A673 (cell line): Measurements from ENCODE around the gene KCTD18. TPM values are rescaled to one million over a fixed set of nuclear protein-coding genes. Genes with fewer than 3 reads are reported as not detected.

ENCODE experiments used
- BruUV-seq: library from RNA; stranded (reverse); fragments of 400-500 nt; replicated peaks from 2 replicates; lab custom pipeline; 2021; lab: Mats Ljungman, UMichigan
- CTCF ChIA-PET: fragments of 300-600 bp; sonication (Branson Sonifier 250); formaldehyde crosslinking; loops from one replicate; lab custom pipeline; 2022; ENCODE audit warnings: antibody characterized with exemption; lab: Charles Lee
- POLR2A ChIA-PET: fragments of 300-600 bp; sonication (Branson Sonifier 250); formaldehyde crosslinking; loops from one replicate; lab custom pipeline; 2022; ENCODE audit warnings: antibody characterized with exemption; ENCODE audit not compliant: low non-redundant PET; lab: Charles Lee
- DNase-seq: peaks from one replicate; pipeline ENCODE4 v3.0.0-alpha.2; 2015; ENCODE audit warnings: low spot score
- H3K27ac ChIP-seq: fragments of 200-600 bp; sonication (generic); 2 replicates; pipeline ENCODE4 v1.5.1; 2016; ENCODE audit warnings: mixed run types, low read depth, mild to moderate bottlenecking, mixed read lengths, antibody characterized with exemption, low read length; ENCODE audit not compliant: poor library complexity, severe bottlenecking
- H3K27me3 ChIP-seq: fragments of 200-600 bp; sonication (generic); replicated peaks from 2 replicates; pipeline ENCODE4 v1.6.1; 2017; ENCODE audit warnings: mixed run types, low read depth, mild to moderate bottlenecking, mixed read lengths, antibody characterized with exemption, low read length; ENCODE audit not compliant: insufficient read depth, poor library complexity
- H3K36me3 ChIP-seq: fragments of 200-600 bp; sonication (generic); 2 replicates; pipeline ENCODE4 v1.6.1; 2016; ENCODE audit warnings: mixed run types, mild to moderate bottlenecking, mixed read lengths, antibody characterized with exemption, low read length; ENCODE audit not compliant: insufficient read depth, poor library complexity, severe bottlenecking
- H3K4me1 ChIP-seq: fragments of 200-600 bp; sonication (generic); 2 replicates; pipeline ENCODE4 v1.6.1; 2017; ENCODE audit warnings: mixed run types, mild to moderate bottlenecking, mixed read lengths, antibody characterized with exemption, low read length; ENCODE audit not compliant: insufficient read depth, poor library complexity, severe bottlenecking
- H3K4me3 ChIP-seq: fragments of 200-600 bp; sonication (generic); 2 replicates; pipeline ENCODE4 v1.5.1; 2016; ENCODE audit warnings: low read depth, mixed run types, mild to moderate bottlenecking, mixed read lengths, low read length; ENCODE audit not compliant: poor library complexity, severe bottlenecking
- H3K9me3 ChIP-seq: fragments of 200-600 bp; sonication (generic); 2 replicates; pipeline ENCODE4 v1.6.1; 2016; ENCODE audit warnings: mixed run types, low read depth, mild to moderate bottlenecking, mixed read lengths, antibody characterized with exemption, low read length; ENCODE audit not compliant: poor library complexity, severe bottlenecking
- CTCF ChIP-seq: fragments of 300-800, 200-600 bp; sonication (generic); conservative IDR thresholded peaks from 2 replicates; pipeline ENCODE4 v1.5.1; 2017; ENCODE audit warnings: low read depth, mild to moderate bottlenecking, antibody characterized with exemption, low read length, moderate library complexity, mixed read lengths
- EZH2 ChIP-seq: fragments of 200-600 bp; sonication (generic); IDR thresholded peaks from 2 replicates; pipeline ENCODE4 v1.6.1; 2017; ENCODE audit warnings: borderline replicate concordance, low read depth, mild to moderate bottlenecking, mixed read lengths, antibody characterized with exemption, low read length; ENCODE audit not compliant: poor library complexity, severe bottlenecking
- intact Hi-C: fragments of 100-400 bp; cut with micrococcal nuclease; formaldehyde crosslinking; loops from one replicate; pipeline ENCODE4 v1.10.0; 2022; ENCODE audit not compliant: unreplicated experiment
- total RNA-seq: library from RNA; stranded (reverse); gene quantifications from 2 replicates; pipeline ENCODE4 v1.2.3, GENCODE V29; 2021

KCTD18 gene
- total RNA-seq, 1 experiment from 2014 or later, result 12.2 TPM

DNA sequence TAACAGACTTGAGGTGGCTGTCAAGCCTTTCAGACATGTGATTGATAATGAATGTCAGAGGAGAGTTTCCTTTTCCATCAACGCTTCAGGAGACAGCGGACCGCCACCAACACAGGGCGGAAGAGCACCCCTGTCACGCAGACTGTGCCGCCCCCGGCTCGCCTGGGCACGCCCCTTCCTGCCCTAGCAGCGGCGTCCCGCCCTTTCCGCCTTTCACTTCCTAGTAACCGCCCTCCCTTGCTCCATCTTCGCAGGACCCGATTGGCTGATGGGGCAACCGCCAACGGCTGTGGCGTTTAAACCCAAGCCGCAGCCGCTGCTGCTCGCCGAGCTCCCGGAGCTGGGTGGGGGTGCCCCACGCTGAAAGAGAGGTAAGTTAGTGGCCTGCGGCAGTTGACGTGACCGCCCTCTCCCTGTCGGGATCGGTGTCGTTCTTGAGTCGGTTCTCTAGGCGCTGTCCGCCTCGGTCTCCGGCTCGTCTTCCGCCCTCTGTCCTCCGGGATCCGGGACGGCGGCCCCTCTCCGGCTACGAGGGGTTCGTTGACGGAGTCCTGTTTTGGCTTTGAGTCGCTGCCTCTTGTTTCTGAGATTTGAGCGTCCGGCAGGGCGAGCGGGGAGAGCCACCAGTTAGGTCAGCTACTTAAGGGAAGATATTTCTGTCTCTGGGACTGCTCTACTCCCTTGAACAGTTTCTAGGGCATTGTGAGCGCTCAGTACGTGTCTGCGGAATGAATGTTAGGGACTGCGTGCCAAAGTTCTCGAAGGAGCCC lies 16.2 kb upstream of the KCTD18 start, which contains the start of gene SGO2:
Gene SGO2 (plus strand): TSS at position 326 of the 770 bp plus-strand sequence. CDS start 6,769 bp downstream, outside the sequence.
- peak; percentile 98 for DNase-seq
- Histone ChIP-seq H3K36me3 (no peaks in the 10 kb centered on the region), H3K27ac (peak within 1 kb of the TSS; percentile 73), H3K4me3 (peak within 1 kb of the TSS; percentile 64), H3K27me3 (peaks cover 29% of the 10 kb centered on the region), H3K4me1 (peaks cover 11% of the 10 kb centered on the region), H3K9me3 (no peaks in the 10 kb centered on the region)
- ChIA-PET POLR2A (no interaction called here), CTCF (no interaction called here)
- TF ChIP-seq EZH2 (no peak), CTCF (no peak)
- intact Hi-C loops, result no loop called here
- BruUV-seq, result no TSS peak

DNA sequence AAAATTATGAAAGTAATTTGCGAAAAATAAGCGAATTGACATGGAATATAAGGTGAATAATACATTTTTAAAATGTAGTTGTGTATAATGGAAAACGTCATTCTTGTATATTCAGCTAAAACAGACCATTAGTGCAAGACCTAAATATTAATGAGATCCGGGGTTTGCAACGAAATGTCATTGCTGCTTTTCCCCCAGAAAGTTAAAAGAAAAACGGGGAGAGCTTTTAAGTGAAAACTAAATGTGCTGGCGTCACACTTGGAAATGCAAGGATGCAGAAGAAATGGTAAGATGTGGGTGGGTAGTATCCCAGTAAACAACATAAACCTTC lies 15.6 kb upstream of the KCTD18 start:
- no TSS peak for BruUV-seq
- intact Hi-C loops, result no loop called here
- H3K4me3 ChIP-seq, result peak overlapping the region; percentile 64
- ChIA-PET CTCF (no interaction called here), POLR2A (no interaction called here)
- no peaks in the 10 kb centered on the region for H3K9me3 ChIP-seq
- peaks cover 11% of the 10 kb centered on the region for H3K4me1 ChIP-seq
- no peak overlapping the region for H3K27ac ChIP-seq
- TF ChIP-seq EZH2, result no peak
- H3K27me3 ChIP-seq, result peaks cover 31% of the 10 kb centered on the region
- no peaks in the 10 kb centered on the region for H3K36me3 ChIP-seq
- no peak for DNase-seq

GRCh38 chr2:200525066-200525465 lies 15.2 kb upstream of the KCTD18 start:
- intact Hi-C loops, result no loop called here
- Histone ChIP-seq H3K9me3 (no peaks in the 10 kb centered on the region), H3K4me3 (peak overlapping the region; percentile 64), H3K27ac (no peak overlapping the region), H3K36me3 (no peaks in the 10 kb centered on the region), H3K4me1 (peaks cover 11% of the 10 kb centered on the region), H3K27me3 (peaks cover 31% of the 10 kb centered on the region)
- BruUV-seq, result no TSS peak
- no peak for DNase-seq
- POLR2A ChIA-PET, result no interaction called here
- CTCF ChIA-PET, result no interaction called here
- TF ChIP-seq EZH2 (no peak), CTCF (no peak)

DNA sequence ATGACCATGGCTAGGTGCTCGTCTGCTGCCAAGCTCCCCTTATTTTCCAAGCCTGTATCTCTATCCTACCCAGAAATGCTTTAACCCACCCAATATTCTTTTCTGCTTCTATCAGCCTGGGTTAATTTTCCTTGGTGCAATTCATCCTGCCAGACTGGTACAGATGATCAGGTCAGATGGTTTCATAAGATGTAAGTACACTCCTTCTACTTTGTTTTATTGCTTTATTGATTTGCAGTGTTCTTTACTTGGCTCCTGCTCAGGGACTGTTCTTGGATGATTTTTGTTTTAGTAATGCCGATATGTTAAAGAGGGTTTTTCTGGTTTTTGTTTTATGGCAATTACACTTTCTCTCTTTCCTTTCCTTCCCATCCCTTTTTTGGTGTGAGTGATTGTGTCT lies 13.7 kb upstream of the KCTD18 start:
- Histone ChIP-seq H3K36me3 (no peaks in the 10 kb centered on the region), H3K27ac (no peak overlapping the region), H3K4me1 (peaks cover 11% of the 10 kb centered on the region), H3K4me3 (no peak overlapping the region), H3K27me3 (peaks cover 31% of the 10 kb centered on the region), H3K9me3 (no peaks in the 10 kb centered on the region)
- ChIA-PET POLR2A (no interaction called here), CTCF (no interaction called here)
- DNase-seq, result no peak
- intact Hi-C loops, result no loop called here
- TF ChIP-seq EZH2 (no peak), CTCF (no peak)
- no TSS peak for BruUV-seq
